Peyer's patch (tissue), 4 donors: ENCODE results near the gene SLC6A9. TPM values are rescaled to one million over a fixed set of nuclear protein-coding genes. Genes with fewer than 3 reads are reported as not detected.

Source experiments
- DNase-seq, 3 donors: peaks; one replicate each; pipeline ENCODE4 v3.0.0-alpha.2; 2017 to 2019
- H3K27ac ChIP-seq, 4 donors: fragments of 200-600 bp; sonication (generic); one replicate each; pipeline ENCODE4 v1.5.1; 2016 to 2019
- H3K27me3 ChIP-seq, 2 donors: fragments of 200-600 bp; sonication (generic); one replicate each; pipeline ENCODE4 v1.5.1; 2019
- H3K36me3 ChIP-seq, 3 donors: fragments of 200-600 bp; sonication (generic); one replicate each; pipeline ENCODE4 v1.5.1; 2016 to 2019
- H3K4me1 ChIP-seq, 4 donors: fragments of 200-600 bp; sonication (generic); one replicate each; pipeline ENCODE4 v1.5.1; 2016 to 2019
- H3K4me3 ChIP-seq, 4 donors: fragments of 200-600 bp; sonication (generic); 1 replicate in 3 of 4; 2 replicates in 1 of 4; pipeline ENCODE4 v1.5.1; 2016 to 2019; ENCODE audit warnings: mild to moderate bottlenecking in 1 of 4
- H3K9me3 ChIP-seq, 4 donors: fragments of 200-600 bp; sonication (generic); one replicate each; pipeline ENCODE4 v1.5.1; 2016 to 2019; ENCODE audit warnings: mild to moderate bottlenecking in 1 of 4
- CTCF ChIP-seq, 6 experiments: fragments of 450-650 bp in 4 of 6; fragments of 200-600 bp in 2 of 6; sonication (generic) in 1 of 6; IDR thresholded peaks; one replicate each; pipeline ENCODE4 v1.5.1; 2017 to 2019; ENCODE audit warnings: antibody characterized with exemption in 6 of 6, mild to moderate bottlenecking in 3 of 6, moderate library complexity in 1 of 6
- POLR2A ChIP-seq, 2 donors: fragments of 450-650 bp; IDR thresholded peaks; one replicate each; pipeline ENCODE4 v1.5.1; 2017; ENCODE audit warnings: antibody characterized with exemption in 2 of 2, mild to moderate bottlenecking in 2 of 2, moderate library complexity in 2 of 2
- total RNA-seq, 4 donors: library from RNA; depleted of rRNA; stranded (reverse); fragments of >200 nt; gene quantifications; one replicate each; pipeline ENCODE4 v1.1.0, GENCODE V29; 2016

The SLC6A9 gene
- total RNA-seq, 4 donors from 2014 or later, result 8.8 to 19.0 (median 11.5) TPM

- no peak for TF ChIP-seq CTCF (IDR thresholded peaks at IDR 0.05)
- no peak for TF ChIP-seq POLR2A (IDR thresholded peaks at IDR 0.05)
- Histone ChIP-seq H3K4me3 (peak overlapping the region in 2 of 4 donors; percentile 74 to 90), H3K36me3 (peaks cover 0 to 4% (median 0%) of the 10 kb centered on the region in 3 donors), H3K9me3 (no peaks in the 10 kb centered on the region), H3K27me3 (no peaks in the 10 kb centered on the region), H3K27ac (peak overlapping the region in 1 of 4 donors; percentile 58), H3K4me1 (peaks cover 0 to 11% (median 5%) of the 10 kb centered on the region in 4 donors)
- DNase-seq, result no peak
Measured at GRCh38 chr1:43969416-43969745, 61.9 kb downstream of the SLC6A9 start.

- Histone ChIP-seq H3K9me3 (no peaks in the 10 kb centered on the region), H3K4me1 (peaks cover 0 to 11% (median 5%) of the 10 kb centered on the region in 4 donors), H3K27me3 (no peaks in the 10 kb centered on the region), H3K4me3 (no peak overlapping the region), H3K36me3 (peaks cover 0 to 4% (median 0%) of the 10 kb centered on the region in 3 donors), H3K27ac (no peak overlapping the region)
- DNase-seq, result no peak
- no peak for TF ChIP-seq POLR2A (IDR thresholded peaks at IDR 0.05)
- TF ChIP-seq CTCF (IDR thresholded peaks at IDR 0.05), result no peak
Measured at GRCh38 chr1:43968348-43968948, 62.8 kb downstream of the SLC6A9 start.

- no peak for DNase-seq
- no peaks in the 10 kb centered on the region for H3K9me3 ChIP-seq
- peaks cover 0 to 33% (median 0%) of the 10 kb centered on the region in 3 donors for H3K36me3 ChIP-seq
- no peaks in the 10 kb centered on the region for H3K27me3 ChIP-seq
- H3K4me3 ChIP-seq, result no peak overlapping the region
- TF ChIP-seq POLR2A (IDR thresholded peaks at IDR 0.05) (no peak), CTCF (IDR thresholded peaks at IDR 0.05) (no peak)
- peaks cover 0 to 5% (median under 1%) of the 10 kb centered on the region in 4 donors for H3K4me1 ChIP-seq
- no peak overlapping the region for H3K27ac ChIP-seq
Measured at GRCh38 chr1:43965316-43965715, 65.9 kb downstream of the SLC6A9 start.

GRCh38 chr1:43963890-43964289 lies 67.4 kb downstream of the SLC6A9 start:
- H3K4me1 ChIP-seq, result no peaks in the 10 kb centered on the region
- DNase-seq, result no peak
- no peak for TF ChIP-seq CTCF (IDR thresholded peaks at IDR 0.05)
- no peak for TF ChIP-seq POLR2A (IDR thresholded peaks at IDR 0.05)
- no peak overlapping the region for H3K27ac ChIP-seq
- H3K27me3 ChIP-seq, result no peaks in the 10 kb centered on the region
- H3K9me3 ChIP-seq, result no peaks in the 10 kb centered on the region
- H3K4me3 ChIP-seq, result no peak overlapping the region
- peaks cover 0 to 39% (median 0%) of the 10 kb centered on the region in 3 donors for H3K36me3 ChIP-seq

- Histone ChIP-seq H3K9me3 (no peaks in the 10 kb centered on the region), H3K4me1 (no peaks in the 10 kb centered on the region), H3K36me3 (peaks cover 0 to 48% (median 0%) of the 10 kb centered on the region in 3 donors), H3K27ac (no peak overlapping the region), H3K27me3 (no peaks in the 10 kb centered on the region), H3K4me3 (no peak overlapping the region)
- no peak for DNase-seq
- no peak for TF ChIP-seq POLR2A (IDR thresholded peaks at IDR 0.05)
- no peak for TF ChIP-seq CTCF (IDR thresholded peaks at IDR 0.05)
Measured at GRCh38 chr1:43963006-43963405, 68.3 kb downstream of the SLC6A9 start.
